Small intestine (tissue), 7 donors: ENCODE measurements around the gene PDZD8. TPM values are rescaled to one million over a fixed set of nuclear protein-coding genes. Genes with fewer than 3 reads are reported as not detected.
"Not testable (repeated sequence)": the region's sequence is repeated elsewhere in the genome, so short reads cannot be mapped to it uniquely, and the experiment has no call there.

Experiments
- DNase-seq, 2 donors: peaks; one replicate each; pipeline versions ENCODE4 v3.0.0 to v3.0.0-alpha.2; 2013
- FAIRE-seq: peaks from 2 replicates; lab custom pipeline; 2012; peaks lifted over from hg19 to GRCh38; lab: Jason Lieb, UNC
- H3K27ac ChIP-seq, 3 donors: one replicate each; pipeline ENCODE4 v1.5.1; 2013; ENCODE audit warnings: low read length in 2 of 3, mild to moderate bottlenecking in 2 of 3, control low read depth in 1 of 3, inconsistent platforms in 1 of 3, low read depth in 1 of 3, moderate library complexity in 1 of 3
- H3K27me3 ChIP-seq, 3 donors: one replicate each; pipeline ENCODE4 v1.6.1; 2013; ENCODE audit warnings: low read length in 3 of 3, inconsistent platforms in 1 of 3; ENCODE audit not compliant: control insufficient read depth in 3 of 3, insufficient read depth in 3 of 3
- H3K36me3 ChIP-seq, 3 donors: one replicate each; pipeline ENCODE4 v1.6.1; 2013; ENCODE audit warnings: low read length in 3 of 3, inconsistent platforms in 1 of 3, low read depth in 1 of 3, mild to moderate bottlenecking in 1 of 3, moderate library complexity in 1 of 3; ENCODE audit not compliant: control insufficient read depth in 3 of 3, insufficient read depth in 2 of 3
- H3K4me1 ChIP-seq, 3 donors: one replicate each; pipeline ENCODE4 v1.6.1; 2013; ENCODE audit warnings: low read length in 2 of 3, inconsistent platforms in 1 of 3, low read depth in 1 of 3, mild to moderate bottlenecking in 1 of 3, moderate library complexity in 1 of 3; ENCODE audit not compliant: control insufficient read depth in 3 of 3, insufficient read depth in 2 of 3
- H3K4me3 ChIP-seq, 3 donors: one replicate each; pipeline ENCODE4 v1.5.1; 2013; ENCODE audit warnings: low read length in 3 of 3, control low read depth in 1 of 3, inconsistent platforms in 1 of 3, low read depth in 1 of 3, mild to moderate bottlenecking in 1 of 3, moderate library complexity in 1 of 3
- H3K9me3 ChIP-seq, 2 donors: one replicate each; pipeline ENCODE4 v1.6.1; 2013; ENCODE audit warnings: low read depth in 1 of 2, low read length in 1 of 2; ENCODE audit not compliant: control insufficient read depth in 2 of 2, insufficient read depth in 1 of 2
- WGBS, 3 donors: extraction: QIAGEN DNeasy Blood & Tissue Kit; methylation state at CpG; one replicate each; pipeline ENCODE4 v1.1.7; 2013; 5-methylcytosine and 5-hydroxymethylcytosine counted together
- polyA plus RNA-seq, 4 donors: library from polyadenylated mRNA; stranded (reverse) in 3 of 4; unstranded in 1 of 4; fragments of 200-250 nt in 3 of 4; fragments of 120-200 nt in 1 of 4; gene quantifications; one replicate each; pipeline versions ENCODE4 v1.2.1 to v1.2.3, GENCODE V29; 2013
- donor health status: healthy with polysubstance abuse.
- donor health status: control.
- donor health status: control.
- donor health status: Bipolar disorder and iron deficiency.
- donor health status: healthy.

Gene PDZD8
- polyA plus RNA-seq, 4 donors: 5.8 to 37.8 (median 12.9) TPM

DNA sequence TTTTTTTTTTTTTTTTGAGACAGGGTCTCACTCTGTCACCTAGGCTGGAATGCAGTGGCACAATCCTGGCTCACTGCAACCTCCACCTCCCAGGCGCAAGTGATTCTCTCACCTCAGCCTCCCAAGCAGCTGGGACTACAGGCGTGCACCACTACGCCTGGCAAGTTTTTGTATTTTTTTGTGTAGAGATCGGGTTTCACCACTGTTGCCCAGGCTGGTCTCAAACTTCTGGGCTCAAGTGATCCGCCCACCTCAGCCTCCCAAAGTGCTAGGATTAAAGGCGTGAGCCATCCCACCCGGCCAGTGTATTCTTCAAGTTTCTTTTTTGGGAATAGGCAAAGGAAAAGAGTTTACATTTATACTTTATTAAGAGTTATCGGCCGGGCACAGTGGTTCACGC lies 84.4 kb downstream of the PDZD8 start:
- not testable (repeated sequence) for DNase-seq, H3K4me1 ChIP-seq, H3K9me3 ChIP-seq, H3K4me3 ChIP-seq, H3K27me3 ChIP-seq, H3K27ac ChIP-seq, H3K36me3 ChIP-seq, FAIRE-seq
- 96 to 98% (median 98%) methylated on average over 10 of the region's 10 CpGs for WGBS, 3 donors

DNA sequence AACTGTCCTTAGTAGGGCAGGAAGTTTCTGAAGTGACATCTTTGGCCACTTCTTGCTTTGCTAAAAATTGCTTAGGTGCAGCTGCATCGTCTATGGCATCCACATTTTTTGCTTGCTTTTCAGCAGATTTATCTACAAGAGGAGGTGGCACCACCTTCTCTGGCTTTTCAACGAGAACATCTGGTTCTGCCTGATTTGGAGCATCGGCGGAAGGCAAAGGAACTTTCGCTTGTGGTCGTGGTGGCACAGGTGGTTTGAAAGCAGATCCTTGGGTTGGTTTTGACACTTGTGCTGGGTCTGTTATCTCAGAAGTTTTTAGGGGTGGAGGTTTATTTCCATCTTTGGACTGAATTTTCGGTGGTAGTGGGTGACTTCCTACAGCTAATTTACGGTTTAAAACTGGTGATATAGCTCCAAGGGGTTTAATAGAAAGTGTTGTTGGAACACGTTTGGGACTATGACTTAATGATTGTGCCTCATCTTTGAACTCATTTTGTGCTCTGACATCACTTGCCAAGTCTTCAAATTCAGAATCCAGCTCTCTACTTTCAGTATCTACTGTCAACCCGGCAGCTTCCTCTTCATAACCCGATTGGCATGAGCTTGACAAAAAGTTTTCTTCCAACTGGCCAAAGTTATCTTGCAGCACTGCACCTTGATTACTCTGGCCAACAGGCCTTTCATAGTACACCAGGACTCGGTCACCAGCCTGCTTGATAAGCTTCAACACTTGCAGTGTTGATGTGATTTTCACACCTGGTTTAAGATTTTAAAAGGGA lies 90.3 kb downstream of the PDZD8 start:
- no peaks in the 10 kb centered on the region for H3K4me1 ChIP-seq
- no peak for DNase-seq
- H3K27ac ChIP-seq: no peak overlapping the region
- FAIRE-seq: no peak
- H3K36me3 ChIP-seq: peaks cover 8 to 23% (median 14%) of the 10 kb centered on the region in 3 donors
- no peaks in the 10 kb centered on the region for H3K9me3 ChIP-seq
- no peaks in the 10 kb centered on the region for H3K27me3 ChIP-seq
- 85 to 88% (median 85%) methylated on average over 12 of the region's 12 CpGs for WGBS, 3 donors
- H3K4me3 ChIP-seq: no peak overlapping the region

DNA sequence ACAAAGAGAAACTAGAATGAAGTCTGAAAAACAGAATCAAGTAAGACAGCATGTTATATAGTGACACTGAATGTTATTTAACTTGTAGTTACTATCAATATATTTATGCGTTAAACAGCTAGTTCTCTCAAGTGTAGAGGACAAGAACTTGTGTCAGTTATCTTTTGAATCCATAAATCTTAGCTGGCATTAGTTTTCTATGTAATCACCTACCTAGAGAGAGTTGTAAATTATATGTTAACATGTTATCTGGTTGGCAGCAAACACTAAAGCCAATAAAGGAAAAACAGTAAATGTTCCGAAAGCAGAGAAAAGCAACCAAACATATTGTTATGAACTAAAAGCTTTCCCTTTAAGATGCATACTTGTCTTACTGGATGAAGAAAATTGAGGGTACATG lies 97.6 kb downstream of the PDZD8 start:
- Histone ChIP-seq H3K27me3 (no peaks in the 10 kb centered on the region), H3K4me3 (no peak overlapping the region), H3K36me3 (no peaks in the 10 kb centered on the region), H3K27ac (no peak overlapping the region), H3K4me1 (no peaks in the 10 kb centered on the region), H3K9me3 (no peaks in the 10 kb centered on the region)
- 48 to 71% (median 65%) methylated on average over 2 of the region's 2 CpGs for WGBS, 3 donors
- no peak for FAIRE-seq
- no peak for DNase-seq

DNA sequence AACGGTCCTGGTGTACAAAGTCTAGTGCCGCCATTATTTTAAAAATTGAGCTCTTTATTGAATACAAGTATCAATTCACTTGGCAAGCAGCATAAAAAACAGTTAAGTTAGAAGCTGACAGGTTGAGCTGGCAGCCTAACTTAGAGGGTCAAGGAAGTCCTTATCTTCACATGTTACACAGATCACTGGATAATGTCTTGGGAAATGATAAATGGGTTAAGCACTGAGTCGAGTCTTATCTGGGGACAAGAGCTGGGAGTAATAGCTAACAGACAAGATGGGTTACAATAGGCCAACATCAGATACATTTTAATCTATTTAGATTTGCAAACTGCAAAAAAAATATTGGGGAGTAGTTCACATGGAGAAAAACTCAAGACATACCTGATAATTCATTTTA lies 100.1 kb downstream of the PDZD8 start:
- Histone ChIP-seq H3K4me3 (no peak overlapping the region), H3K27me3 (no peaks in the 10 kb centered on the region), H3K4me1 (no peaks in the 10 kb centered on the region), H3K9me3 (no peaks in the 10 kb centered on the region), H3K27ac (no peak overlapping the region), H3K36me3 (no peaks in the 10 kb centered on the region)
- DNase-seq (no peak), FAIRE-seq (no peak)
- 55 to 62% (median 60%) methylated on average over 3 of the region's 3 CpGs for WGBS, 3 donors

DNA sequence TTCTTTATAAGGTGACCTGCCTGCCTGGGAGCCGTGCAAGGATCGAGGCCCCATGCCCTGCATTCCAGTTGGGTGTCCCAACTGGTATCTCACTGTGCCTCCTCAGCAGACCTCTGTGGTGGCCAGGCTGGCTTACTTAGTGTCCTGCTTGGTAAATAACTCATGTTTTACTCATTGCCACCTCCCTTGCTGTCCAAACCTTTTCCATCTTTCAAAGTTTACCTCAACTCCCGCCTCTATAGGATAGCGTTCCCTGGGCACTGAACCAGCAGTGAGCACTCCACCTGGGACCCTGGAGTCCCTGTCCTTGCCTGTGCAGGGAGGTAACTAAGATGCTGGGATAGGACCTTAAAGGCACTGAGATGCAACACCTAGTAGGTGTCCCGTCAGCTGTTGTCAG lies 100.7 kb downstream of the PDZD8 start:
- WGBS, 3 donors: 92 to 98% (median 97%) methylated on average over 5 of the region's 5 CpGs
- no peaks in the 10 kb centered on the region for H3K27me3 ChIP-seq
- H3K27ac ChIP-seq: no peak overlapping the region
- FAIRE-seq: no peak
- H3K4me1 ChIP-seq: no peaks in the 10 kb centered on the region
- H3K4me3 ChIP-seq: no peak overlapping the region
- no peaks in the 10 kb centered on the region for H3K36me3 ChIP-seq
- DNase-seq: no peak
- no peaks in the 10 kb centered on the region for H3K9me3 ChIP-seq

DNA sequence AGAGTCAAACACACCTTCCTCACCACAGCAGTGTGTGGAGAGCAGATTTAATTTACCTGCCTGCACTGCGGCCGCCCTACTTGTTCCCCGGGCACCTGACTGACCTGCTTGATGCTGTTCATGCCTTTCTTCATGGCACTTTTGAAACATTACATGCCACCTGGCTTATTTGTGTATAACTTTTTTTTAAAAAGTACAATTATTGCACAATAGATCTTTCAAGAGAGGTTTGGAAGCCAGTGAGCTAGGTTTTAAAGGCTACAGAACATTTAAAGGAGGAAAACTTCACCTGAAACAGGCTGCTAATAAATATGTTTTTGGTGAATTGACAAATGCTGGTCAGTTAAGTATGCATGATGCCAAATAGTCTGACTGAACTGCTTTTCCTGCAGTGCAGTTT lies 101.3 kb downstream of the PDZD8 start:
- DNase-seq (no peak), FAIRE-seq (no peak)
- Histone ChIP-seq H3K9me3 (no peaks in the 10 kb centered on the region), H3K27me3 (no peaks in the 10 kb centered on the region), H3K4me1 (no peaks in the 10 kb centered on the region), H3K27ac (no peak overlapping the region), H3K4me3 (no peak overlapping the region), H3K36me3 (no peaks in the 10 kb centered on the region)
- 94 to 98% (median 95%) methylated on average over 3 of the region's 3 CpGs for WGBS, 3 donors

DNA sequence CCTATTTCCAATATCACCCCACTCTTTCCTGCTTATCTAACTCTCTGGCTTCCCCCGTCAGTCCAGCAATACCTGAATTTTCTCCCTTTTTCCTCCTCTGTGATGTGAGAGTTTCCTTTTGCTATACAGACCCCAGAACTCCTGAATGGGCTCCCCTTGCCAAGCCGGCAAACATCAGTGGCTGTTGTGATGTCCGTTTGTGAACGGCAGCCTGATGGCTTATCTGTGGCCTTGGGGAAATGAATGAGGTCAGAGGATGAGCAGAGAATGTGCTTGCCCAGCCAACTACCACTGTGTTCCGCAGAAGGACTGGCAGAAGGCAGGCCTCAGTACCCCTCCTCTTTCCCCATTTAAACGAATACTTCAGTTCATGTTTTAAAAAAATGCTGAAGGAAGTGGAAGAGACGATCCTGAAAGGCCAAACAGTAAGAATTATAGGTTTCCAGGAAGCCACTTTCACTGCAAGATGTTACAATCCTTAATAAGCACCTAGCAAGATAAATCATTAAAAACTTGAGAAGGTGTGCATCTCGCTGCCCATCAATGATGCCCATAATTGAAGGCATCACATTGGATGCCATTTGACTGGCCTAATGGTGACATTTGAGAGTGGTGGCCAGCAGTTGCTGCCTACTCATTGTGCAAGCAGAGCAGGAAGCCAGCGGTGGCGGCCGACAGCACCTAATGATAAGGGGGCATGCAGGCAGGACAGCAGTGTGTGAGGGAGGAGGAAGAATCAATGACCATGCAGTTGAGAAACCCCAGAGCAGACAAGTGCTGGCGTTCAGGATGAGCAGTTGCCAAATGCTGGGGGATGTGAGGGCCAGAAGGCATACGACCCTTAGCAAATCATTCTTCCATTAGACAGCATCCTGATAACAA lies 102.8 kb downstream of the PDZD8 start:
- 66 to 79% (median 76%) methylated on average over 13 of the region's 13 CpGs for WGBS, 3 donors
- FAIRE-seq: no peak

DNA sequence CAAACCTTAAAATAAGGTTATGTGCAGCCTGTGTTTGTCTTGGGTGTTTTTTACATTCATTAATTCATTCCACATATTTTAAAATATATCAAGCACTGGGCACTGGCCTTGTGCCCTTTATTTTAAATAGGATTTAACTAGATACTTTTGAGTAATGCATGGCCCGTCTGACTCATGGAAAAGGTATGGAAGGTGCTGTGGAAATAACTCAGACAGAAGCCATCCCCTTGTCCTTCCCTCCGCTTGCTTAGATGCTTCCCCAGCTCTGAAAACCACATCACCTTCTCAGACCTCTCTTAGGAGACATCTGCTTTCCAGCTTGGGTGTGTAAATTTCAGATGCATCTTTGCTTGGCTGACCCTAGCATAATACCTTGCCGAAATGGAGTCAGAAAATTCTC lies 103.8 kb downstream of the PDZD8 start:
- H3K9me3 ChIP-seq: no peaks in the 10 kb centered on the region
- H3K27ac ChIP-seq: no peak overlapping the region
- DNase-seq (no peak), FAIRE-seq (no peak)
- no peaks in the 10 kb centered on the region for H3K27me3 ChIP-seq
- H3K4me1 ChIP-seq: no peaks in the 10 kb centered on the region
- no peaks in the 10 kb centered on the region for H3K36me3 ChIP-seq
- 86 to 91% (median 88%) methylated on average over 3 of the region's 3 CpGs for WGBS, 3 donors
- no peak overlapping the region for H3K4me3 ChIP-seq

More for the DNA sequence above, 102.8 kb downstream of the PDZD8 start:
- Histone ChIP-seq H3K27me3 (no peaks in the 10 kb centered on the region), H3K36me3 (no peaks in the 10 kb centered on the region), H3K4me3 (no peak overlapping the region), H3K27ac (no peak overlapping the region), H3K4me1 (no peaks in the 10 kb centered on the region), H3K9me3 (no peaks in the 10 kb centered on the region)
- DNase-seq: no peak
